Muscle of arm (tissue), 12 donors: Measurements from ENCODE around the gene RERE. TPM values are rescaled to one million over a fixed set of nuclear protein-coding genes. Genes with fewer than 3 reads are reported as not detected.

ENCODE experiments used
- DNase-seq: peaks from one replicate; pipeline ENCODE4 v3.0.0-alpha.2; 2013
- polyA plus RNA-seq, 12 donors: library from polyadenylated mRNA; unstranded; fragments of 120-200 nt; gene quantifications; one replicate each; pipeline ENCODE4 v1.2.1, GENCODE V29; 2013; ENCODE audit not compliant: insufficient read length in 12 of 12

Gene RERE
- polyA plus RNA-seq, 12 donors: 51.1 to 118 (median 75.5) TPM; not detected in 1

DNA sequence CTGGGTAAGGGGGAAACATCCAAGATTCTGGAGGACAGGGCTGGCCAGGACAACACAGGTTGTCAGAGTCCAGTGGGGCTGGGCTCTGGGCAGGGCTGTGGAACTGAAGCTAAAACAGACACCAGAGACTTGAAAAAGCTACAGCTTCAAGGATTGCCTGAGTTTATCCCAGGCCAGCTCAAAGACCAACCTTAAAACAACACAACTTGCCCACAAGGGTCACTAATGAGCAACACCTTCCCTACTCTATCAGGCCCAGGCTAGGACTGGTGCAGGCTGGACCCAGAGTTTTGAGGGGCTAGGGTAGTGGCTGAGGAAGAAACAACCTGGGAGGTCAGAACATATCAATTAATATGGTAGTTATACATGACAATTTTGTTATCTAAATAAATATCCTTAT lies 338.9 kb downstream of the RERE start:
- no peak for DNase-seq

- no peak for DNase-seq
These were observed 339.5 kb downstream of the RERE start for GRCh38 chr1:8477983-8478362.

DNA sequence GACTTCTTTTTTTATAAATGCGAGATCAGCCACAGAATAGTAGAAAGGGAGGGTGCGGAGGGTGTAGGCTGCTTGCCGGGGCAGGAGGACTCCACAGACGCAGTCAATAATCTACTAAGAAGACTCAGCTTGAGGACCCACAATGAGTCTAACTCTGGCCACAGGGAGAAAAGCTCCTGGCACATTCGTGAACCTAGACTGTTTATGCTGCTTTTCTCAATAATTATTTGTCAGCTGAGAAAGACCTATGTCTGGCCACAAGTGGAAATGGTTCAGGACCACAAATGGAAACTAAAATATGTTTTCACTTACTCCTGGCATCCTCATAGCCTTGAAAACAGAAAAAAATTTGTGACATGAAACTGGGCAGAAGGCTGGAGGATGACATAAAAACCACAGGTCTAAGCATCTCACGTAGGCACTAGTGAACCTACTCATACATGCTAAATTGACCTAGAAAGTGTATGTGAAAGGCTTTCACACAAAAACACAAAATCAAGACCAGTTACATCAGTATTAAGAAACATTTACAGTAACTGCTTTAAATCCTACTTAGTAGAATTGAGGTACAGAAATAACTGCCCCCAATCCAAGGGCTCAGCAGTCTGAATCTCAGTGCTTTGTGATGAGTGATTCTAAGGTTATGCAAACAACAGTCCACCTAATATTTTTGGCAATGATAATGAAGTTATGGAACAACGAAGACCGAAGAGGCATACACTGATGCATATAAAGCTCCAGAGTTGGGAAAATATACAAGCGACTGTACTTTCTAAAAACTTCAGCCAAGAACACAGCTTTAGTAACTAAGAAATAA lies 340.1 kb downstream of the RERE start:
- DNase-seq: no peak

GRCh38 chr1:8476006-8476405 lies 341.4 kb downstream of the RERE start:
- DNase-seq: no peak

- no peak for DNase-seq
These were observed 343.1 kb downstream of the RERE start for GRCh38 chr1:8474369-8474768.

- DNase-seq: no peak
These were observed 343.5 kb downstream of the RERE start for GRCh38 chr1:8473891-8474300.

DNA sequence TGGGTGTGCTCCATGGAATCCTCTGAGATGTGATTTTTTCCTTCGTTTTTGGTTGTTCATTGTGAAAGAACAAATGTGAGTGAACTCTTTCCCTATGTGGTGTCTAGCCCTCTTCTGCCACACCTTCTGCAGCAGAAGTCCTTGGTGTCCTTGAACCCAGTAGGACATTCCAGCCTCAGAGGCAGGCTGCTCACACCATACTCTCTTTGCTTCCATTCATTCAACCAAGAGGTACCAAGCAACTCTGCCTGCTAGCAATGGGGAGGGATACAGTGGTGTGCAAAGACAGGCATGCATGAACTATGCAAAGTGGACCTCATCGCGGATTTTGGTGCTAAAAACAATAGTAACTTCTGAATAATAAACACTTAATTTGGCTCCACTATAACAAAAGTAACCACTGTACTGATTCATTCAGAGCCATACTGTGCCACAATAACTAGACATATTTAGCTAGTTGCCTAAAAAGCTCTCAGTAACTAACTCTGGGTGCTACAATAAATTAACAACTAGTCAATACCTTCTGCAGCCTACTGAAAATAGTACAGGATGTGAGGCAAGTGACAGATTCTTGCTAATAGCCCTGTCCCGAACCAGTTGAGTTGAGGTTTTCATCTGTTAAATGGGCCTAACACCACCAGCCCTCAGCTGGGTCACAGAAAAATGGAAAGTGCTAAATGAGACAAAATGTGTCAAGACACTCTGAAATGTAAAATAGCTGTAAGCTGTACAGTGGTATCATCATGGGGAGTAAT lies 344.1 kb downstream of the RERE start:
- no peak for DNase-seq

GRCh38 chr1:8472668-8473067 lies 344.8 kb downstream of the RERE start:
- DNase-seq: no peak

- DNase-seq: no peak
These were observed 346.0 kb downstream of the RERE start for GRCh38 chr1:8471451-8471850.

- DNase-seq: no peak
These were observed 348.7 kb downstream of the RERE start for GRCh38 chr1:8468751-8469150.

GRCh38 chr1:8467308-8467707 lies 350.1 kb downstream of the RERE start:
- DNase-seq: no peak

DNA sequence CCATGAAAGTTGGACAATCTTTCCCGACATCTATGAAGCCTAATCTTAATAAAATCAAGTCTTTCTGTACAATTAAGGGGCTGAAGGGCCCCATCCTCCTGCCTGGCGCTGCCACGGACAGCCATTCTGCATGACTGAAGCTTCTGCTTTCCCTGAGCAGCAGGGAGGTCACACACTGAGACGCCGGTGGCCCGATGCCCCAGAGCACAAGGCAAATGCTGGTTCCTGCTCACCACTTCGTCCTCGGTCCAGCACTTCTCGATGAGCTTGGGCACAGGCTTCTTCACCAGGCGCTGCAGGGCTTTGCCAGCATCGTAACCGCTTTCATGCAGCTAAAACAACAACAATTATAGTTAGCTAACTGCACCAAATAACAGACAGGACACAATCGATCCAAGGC lies 351.7 kb downstream of the RERE start:
- no peak for DNase-seq

GRCh38 chr1:8465013-8465412 lies 352.4 kb downstream of the RERE start:
- DNase-seq: no peak

DNA sequence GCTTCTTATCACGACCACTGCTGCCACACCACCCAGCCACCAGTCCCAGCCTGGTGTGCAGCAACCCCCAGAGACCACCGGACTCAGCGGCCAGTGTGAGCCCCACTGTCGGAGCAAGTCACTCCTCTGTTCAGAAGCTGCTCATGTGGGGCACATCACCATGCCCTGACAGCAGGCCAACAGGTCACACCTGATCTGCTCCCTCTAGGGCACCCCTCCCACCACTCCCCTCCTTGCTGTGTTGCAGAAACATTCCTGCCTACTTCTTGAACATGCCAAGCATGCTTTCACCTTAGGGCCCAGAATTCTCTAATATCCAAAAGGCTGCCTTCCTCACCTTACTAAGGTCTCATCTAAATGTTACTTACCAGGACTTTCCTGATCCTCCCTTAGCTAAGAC lies 353.1 kb downstream of the RERE start:
- no peak for DNase-seq

- DNase-seq: peak; percentile 81
These were observed 354.1 kb downstream of the RERE start for GRCh38 chr1:8463144-8463927.

DNA sequence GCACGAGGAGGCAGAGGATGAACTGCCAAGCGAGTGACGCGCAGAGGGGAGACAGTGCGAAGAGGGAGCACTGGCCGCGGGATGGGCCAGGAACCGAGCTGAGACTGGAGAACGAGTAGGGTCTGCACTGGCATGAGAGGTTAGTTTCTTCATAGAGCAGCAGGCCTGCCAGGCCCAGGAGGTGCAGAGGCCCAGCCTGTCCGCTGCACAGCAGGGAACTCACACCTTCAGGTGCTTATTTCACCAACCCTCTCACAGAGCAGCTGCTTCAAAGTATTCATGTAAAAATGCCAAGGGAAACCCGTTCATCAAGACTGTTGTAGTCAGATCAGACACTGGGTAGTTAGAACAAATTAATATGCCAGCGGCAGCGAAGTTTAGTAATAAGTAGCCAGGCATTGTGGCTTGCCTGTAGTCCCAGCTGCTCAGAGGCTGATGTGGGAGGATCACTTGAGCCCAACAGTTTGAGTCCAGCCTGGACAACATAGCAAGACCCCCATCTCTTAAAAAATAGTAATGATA lies 355.0 kb downstream of the RERE start:
- no peak for DNase-seq

GRCh38 chr1:8461351-8462110 lies 355.9 kb downstream of the RERE start:
- no peak for DNase-seq

DNA sequence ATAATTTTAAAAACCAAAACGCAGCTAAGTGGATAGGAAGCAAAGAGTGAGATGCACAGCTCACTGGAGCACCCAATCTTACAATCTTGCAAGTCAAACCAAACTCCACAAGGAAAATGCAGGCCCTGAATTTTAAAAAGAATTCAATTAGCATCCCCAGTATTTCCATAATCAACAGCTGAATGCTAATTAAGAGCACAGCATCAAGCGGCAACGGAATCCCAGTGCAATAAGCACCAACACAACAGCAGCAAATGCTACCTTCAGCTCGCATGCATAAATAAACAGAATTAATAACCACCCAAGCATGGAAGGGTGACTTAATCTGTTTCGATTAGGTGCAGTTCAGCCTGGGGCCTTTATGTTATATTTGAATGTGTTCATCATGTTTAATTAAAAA lies 356.7 kb downstream of the RERE start:
- no peak for DNase-seq

DNA sequence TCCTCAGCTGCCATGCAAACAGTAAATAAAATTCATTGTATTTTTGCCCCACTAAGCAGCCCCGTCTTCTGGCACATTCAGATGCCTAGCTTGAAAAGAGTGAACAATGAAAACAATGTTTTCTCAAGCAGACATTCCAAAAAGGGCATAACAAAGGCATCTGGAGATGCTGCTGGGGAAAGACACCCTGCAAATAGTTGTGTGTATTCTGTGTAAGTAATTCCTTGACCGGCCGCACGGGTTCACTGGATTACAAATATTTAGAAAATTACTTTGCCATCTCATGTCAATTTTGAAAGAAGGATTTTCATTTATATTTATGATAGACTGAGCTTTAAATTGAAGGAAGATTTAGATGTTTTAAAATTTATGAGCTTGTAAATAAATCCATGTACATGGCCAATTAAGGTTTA lies 357.3 kb downstream of the RERE start:
- no peak for DNase-seq

- DNase-seq: no peak
These were observed 358.8 kb downstream of the RERE start for GRCh38 chr1:8458607-8459006.

GRCh38 chr1:8457760-8458381 lies 359.6 kb downstream of the RERE start:
- DNase-seq: no peak
